HG02763 (cell line): ENCODE measurements around the gene ANKRD55.
"Not testable (repeated sequence)": the region's sequence is repeated elsewhere in the genome, so short reads cannot be mapped to it uniquely, and the experiment has no call there.

Experiments
- ATAC-seq: cut with Tn5 transposase; IDR thresholded peaks from one replicate; pipeline ENCODE4 v1.9.1; 2021; ENCODE audit warnings: mild to moderate bottlenecking, moderate library complexity; ENCODE audit not compliant: unreplicated experiment

The ANKRD55 gene

GRCh38 chr5:56083286-56083854 lies 149.8 kb downstream of the ANKRD55 start:
- no peak for ATAC-seq

- ATAC-seq: peak; percentile 29
Measured at GRCh38 chr5:56081053-56081642, 152.0 kb downstream of the ANKRD55 start.

DNA sequence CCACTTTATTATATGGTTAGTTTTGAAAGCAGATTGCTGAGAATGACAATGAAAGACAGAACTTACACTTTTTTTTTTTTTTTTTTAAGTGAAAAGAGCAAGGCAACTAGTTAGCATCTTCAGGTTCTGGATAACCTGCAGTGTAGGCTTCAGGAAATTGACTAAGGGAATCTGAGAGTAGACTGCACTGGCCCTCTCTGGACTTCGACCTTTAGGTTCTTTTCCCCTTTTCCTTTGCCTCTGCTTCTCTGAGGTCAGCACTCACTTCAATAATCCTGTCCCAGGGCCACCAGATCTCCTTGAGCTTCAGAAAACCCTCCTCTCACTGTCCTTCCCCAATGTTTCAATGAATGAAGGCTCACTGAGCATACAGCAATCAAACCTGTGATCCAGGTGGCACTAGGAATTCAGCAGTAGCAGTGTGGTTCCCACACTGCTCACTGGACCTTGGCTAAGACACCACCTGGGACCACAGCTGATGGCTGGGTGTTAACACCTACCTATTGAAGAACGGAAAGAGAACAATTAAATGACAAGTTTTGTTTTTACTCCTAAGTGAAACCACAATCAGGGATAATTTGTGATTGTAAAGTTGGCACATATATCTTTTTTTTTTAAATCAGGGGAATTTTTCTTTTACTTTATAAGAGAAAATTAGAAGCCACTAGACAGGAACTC lies 152.6 kb downstream of the ANKRD55 start:
- ATAC-seq: peak; percentile 73

GRCh38 chr5:56079157-56079500 lies 154.0 kb downstream of the ANKRD55 start:
- ATAC-seq: not testable (repeated sequence)

GRCh38 chr5:56078278-56079156 lies 154.6 kb downstream of the ANKRD55 start:
- no peak for ATAC-seq

- no peak for ATAC-seq
Measured at GRCh38 chr5:56077796-56078233, 155.3 kb downstream of the ANKRD55 start.

DNA sequence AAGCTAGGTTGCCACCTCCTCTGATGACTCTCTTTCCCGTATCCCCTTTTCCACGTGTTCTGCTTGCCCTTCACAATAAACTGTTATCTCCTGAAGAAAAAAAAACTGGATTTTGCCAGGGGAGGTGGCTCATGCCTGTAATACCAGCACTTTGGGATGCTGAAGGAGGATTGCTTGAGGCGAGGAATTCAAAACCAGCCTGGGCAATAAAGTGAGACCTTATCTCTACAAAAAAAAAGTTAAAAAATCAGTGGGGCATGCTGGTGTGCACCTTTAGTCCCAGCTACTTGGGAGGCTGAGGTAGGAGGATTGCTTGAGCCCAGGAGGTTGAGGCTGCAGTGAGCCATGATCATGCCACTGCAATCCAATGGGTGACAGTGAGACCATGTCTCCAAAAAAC lies 156.6 kb downstream of the ANKRD55 start:
- no peak for ATAC-seq

DNA sequence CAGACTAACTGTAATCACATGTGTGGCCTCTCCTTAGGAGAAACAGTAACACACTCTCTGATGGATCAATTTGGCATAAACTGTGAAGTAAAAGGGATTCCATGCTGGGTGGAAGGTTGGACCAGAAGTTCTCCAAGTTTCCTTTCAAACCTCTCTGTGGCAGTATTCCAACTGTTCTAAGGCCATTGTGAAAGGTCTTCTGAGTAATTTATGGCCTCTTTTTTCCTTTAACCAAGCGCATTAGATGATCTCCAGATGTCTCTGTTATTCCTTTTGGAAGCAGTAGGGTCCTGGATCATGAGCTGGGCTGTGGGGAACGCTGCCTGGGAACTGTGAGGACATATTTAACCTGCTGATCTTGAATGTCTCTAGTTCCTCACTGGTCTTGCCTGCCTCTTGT lies 157.8 kb downstream of the ANKRD55 start:
- ATAC-seq: no peak

DNA sequence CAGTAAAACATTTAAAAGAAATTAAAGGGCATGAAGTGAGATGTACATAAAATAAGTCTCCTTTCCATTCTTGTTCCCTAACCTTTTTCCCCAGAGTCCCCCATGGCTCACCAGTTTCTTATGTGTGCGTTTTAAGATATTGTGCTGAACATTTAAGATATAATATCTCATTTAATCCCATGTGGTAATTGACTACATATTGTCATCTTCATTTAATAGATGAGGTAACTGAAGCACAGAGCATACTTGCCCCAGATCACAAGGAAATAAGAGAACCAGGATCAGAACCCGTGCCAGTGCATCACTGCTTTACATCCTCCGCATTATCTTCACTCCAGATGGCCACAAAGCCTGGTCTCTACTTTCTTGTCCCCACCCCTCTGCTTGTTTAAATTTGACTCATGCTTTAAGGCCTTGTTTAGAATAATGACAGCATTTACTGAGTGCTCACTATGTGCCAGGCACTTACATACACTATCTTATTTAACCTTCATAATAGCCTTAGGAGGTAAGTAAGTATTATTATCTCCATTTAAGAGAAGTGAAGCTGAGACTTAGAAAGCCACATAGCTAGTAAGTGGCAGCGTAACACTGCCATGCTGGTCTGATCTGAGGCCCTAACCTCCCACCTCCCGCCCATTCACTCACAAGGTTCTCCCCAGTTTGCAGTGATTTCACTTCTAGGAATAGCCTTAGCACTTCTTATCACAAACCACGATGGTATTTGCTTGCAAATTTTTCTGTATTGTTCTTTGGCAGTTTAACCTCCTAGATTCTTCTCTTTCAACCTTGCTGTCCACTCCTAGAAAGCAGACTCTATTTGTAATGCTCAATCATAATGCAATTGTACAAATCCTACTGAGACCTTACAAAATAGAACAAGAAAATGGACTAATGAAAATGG lies 160.0 kb downstream of the ANKRD55 start:
- ATAC-seq: no peak

- ATAC-seq: no peak
Measured at GRCh38 chr5:56071470-56071869, 161.7 kb downstream of the ANKRD55 start.

DNA sequence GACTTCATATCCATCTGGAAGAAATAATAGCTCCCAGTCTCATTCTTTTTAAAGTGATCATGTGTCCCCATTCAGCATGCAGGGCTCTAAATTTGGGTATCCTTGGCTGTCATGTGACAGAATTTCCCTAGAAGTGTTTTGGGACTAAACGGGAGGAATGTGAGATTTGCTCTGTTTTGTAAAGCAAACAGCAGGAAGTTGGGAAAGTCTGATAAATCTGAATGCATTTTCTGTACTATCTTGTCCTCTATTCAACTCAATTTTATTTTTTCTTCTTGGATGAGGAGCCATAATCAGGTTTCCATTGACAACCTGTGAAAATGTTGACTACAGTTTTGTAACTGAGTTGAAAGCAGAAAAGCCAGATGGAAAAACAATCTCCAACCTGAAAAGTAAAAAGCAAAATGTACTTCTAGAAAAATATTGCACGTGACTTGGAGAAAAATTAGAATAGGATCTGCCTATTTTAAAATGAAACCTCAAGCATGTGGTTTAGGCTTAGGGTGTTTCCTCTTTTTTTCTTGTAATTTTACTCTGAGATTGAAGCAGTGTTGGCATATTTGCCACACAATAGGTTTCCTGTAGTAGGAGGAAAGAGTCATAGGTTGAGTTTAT lies 162.2 kb downstream of the ANKRD55 start:
- no peak for ATAC-seq

- ATAC-seq: no peak
Measured at GRCh38 chr5:56069652-56070226, 163.4 kb downstream of the ANKRD55 start.

GRCh38 chr5:56066931-56067450 lies 166.1 kb downstream of the ANKRD55 start:
- ATAC-seq: no peak

- ATAC-seq: no peak
Measured at GRCh38 chr5:56064984-56065383, 168.1 kb downstream of the ANKRD55 start.

- ATAC-seq: no peak
Measured at GRCh38 chr5:56060276-56061110, 172.6 kb downstream of the ANKRD55 start.

GRCh38 chr5:56059854-56060253 lies 173.3 kb downstream of the ANKRD55 start:
- ATAC-seq: no peak

- peak; percentile 62 for ATAC-seq
Measured at GRCh38 chr5:56056875-56057274, 176.3 kb downstream of the ANKRD55 start.

GRCh38 chr5:56055859-56056258 lies 177.3 kb downstream of the ANKRD55 start:
- no peak for ATAC-seq

GRCh38 chr5:56055287-56055686 lies 177.8 kb downstream of the ANKRD55 start:
- ATAC-seq: no peak
